OCI-LY7 (cell line): ENCODE data around the gene ZNF423.

Source experiments
- EZH2phosphoT487 ChIP-seq: fragments of 200-600 bp; sonication (generic); IDR thresholded peaks from 2 replicates; pipeline ENCODE4 v1.6.1; 2018; ENCODE audit warnings: low read depth, borderline replicate concordance, mild to moderate bottlenecking, mixed run types, antibody characterized with exemption, low read length, moderate library complexity, mixed read lengths
- TF ChIP-seq, protein P1 (sequence below): fragments of 200-600 bp; sonication (generic); conservative IDR thresholded peaks from 2 replicates; pipeline ENCODE4 v1.5.1; 2014; ENCODE audit warnings: mild to moderate bottlenecking, antibody characterized with exemption, low read length, moderate library complexity, mixed read lengths

GRCh38 chr16:49620158-49620868, 235.6 kb downstream of the ZNF423 start:
- TF ChIP-seq, protein P1, sequence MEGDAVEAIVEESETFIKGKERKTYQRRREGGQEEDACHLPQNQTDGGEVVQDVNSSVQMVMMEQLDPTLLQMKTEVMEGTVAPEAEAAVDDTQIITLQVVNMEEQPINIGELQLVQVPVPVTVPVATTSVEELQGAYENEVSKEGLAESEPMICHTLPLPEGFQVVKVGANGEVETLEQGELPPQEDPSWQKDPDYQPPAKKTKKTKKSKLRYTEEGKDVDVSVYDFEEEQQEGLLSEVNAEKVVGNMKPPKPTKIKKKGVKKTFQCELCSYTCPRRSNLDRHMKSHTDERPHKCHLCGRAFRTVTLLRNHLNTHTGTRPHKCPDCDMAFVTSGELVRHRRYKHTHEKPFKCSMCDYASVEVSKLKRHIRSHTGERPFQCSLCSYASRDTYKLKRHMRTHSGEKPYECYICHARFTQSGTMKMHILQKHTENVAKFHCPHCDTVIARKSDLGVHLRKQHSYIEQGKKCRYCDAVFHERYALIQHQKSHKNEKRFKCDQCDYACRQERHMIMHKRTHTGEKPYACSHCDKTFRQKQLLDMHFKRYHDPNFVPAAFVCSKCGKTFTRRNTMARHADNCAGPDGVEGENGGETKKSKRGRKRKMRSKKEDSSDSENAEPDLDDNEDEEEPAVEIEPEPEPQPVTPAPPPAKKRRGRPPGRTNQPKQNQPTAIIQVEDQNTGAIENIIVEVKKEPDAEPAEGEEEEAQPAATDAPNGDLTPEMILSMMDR: no peak
- no peak for TF ChIP-seq EZH2phosphoT487
